WI38 (cell line): Measurements from ENCODE around the gene SRGAP3.

ENCODE experiments used
- H3K4me3 ChIP-seq: 2 replicates; pipeline ENCODE4 v1.5.1; 2011; ENCODE audit warnings: low read depth, mild to moderate bottlenecking, control low read depth, low read length
- TF ChIP-seq, protein P1 (sequence below): IDR thresholded peaks from 2 replicates; pipeline ENCODE4 v1.5.1; 2012; ENCODE audit warnings: low read depth, mild to moderate bottlenecking, control low read depth, low read length

SRGAP3 gene

DNA sequence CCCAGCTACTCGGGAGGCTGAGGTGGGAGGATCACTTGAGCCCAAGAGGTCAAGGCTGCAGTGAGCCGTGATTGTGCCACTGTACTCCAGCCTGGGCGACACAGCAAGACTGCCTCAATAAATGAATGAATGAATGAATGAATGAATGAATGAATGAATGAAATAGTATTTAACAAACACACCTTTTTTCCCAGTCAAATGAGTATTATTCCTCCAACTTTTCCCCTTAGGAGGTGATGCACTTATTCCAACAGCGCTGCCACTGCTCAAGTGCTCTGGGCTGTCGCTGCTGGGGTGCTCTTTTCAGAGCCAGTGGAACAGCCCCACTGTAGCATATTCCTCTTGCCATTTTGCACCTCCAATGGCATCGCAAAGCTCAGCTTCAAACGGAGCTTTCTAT is 219.4 kb downstream of the SRGAP3 start:
- no peak overlapping the region for H3K4me3 ChIP-seq
- TF ChIP-seq, protein P1, sequence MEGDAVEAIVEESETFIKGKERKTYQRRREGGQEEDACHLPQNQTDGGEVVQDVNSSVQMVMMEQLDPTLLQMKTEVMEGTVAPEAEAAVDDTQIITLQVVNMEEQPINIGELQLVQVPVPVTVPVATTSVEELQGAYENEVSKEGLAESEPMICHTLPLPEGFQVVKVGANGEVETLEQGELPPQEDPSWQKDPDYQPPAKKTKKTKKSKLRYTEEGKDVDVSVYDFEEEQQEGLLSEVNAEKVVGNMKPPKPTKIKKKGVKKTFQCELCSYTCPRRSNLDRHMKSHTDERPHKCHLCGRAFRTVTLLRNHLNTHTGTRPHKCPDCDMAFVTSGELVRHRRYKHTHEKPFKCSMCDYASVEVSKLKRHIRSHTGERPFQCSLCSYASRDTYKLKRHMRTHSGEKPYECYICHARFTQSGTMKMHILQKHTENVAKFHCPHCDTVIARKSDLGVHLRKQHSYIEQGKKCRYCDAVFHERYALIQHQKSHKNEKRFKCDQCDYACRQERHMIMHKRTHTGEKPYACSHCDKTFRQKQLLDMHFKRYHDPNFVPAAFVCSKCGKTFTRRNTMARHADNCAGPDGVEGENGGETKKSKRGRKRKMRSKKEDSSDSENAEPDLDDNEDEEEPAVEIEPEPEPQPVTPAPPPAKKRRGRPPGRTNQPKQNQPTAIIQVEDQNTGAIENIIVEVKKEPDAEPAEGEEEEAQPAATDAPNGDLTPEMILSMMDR, result no peak

DNA sequence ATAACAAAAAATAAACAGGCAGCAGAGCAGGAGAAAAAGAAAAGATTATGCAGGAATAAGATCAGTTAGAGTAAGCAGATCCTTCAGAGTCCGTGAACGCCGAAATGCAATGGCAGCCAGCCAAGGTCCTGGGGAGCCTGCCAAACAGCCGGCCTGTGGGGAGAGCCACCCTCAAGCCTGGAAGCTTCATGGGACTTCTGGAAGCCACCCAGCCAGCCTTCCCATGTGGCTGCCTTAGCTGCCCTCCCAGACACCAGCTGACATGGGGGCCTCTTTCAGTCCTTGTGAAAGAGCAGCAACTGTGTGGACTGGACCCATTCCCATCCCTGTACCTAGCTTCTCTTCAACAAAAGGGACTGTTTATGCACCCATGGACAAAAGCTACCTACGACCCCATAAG is 221.3 kb downstream of the SRGAP3 start:
- no peak overlapping the region for H3K4me3 ChIP-seq
- TF ChIP-seq, protein P1, result no peak

DNA sequence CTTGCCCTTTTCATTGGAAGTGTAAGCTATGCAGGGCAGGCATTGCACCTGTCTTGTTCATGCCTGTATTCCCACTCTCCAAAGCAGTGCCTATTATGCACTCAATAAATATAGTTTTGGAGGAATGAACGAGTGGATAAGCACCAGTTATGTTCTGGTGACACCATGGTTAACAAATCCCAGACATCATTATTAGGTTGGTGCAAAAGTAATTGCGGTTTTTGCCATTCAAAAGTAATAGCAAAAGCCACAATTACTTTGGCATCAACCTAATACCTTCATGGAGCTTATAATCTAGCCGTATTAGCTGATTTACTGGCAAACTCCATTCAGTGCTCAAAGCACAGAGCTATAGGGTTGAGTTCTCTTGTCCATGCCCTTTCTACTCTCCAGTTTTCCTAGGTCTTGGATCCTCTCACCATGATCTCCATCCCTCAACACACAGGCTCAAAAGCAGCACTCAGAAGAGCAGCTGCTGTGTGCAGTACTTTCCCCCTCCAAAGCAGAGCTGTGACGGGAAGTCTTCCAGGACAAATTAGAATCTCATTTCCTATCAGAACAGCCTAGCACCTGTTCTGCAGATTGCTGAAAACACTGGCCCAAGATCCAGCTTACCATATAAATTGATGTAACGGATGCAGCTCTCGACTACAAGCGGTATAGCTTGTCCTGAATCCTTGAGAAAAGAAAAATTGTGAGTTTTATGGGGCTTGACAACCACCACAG is 223.0 kb downstream of the SRGAP3 start:
- TF ChIP-seq, protein P1, result no peak
- H3K4me3 ChIP-seq, result no peak overlapping the region

DNA sequence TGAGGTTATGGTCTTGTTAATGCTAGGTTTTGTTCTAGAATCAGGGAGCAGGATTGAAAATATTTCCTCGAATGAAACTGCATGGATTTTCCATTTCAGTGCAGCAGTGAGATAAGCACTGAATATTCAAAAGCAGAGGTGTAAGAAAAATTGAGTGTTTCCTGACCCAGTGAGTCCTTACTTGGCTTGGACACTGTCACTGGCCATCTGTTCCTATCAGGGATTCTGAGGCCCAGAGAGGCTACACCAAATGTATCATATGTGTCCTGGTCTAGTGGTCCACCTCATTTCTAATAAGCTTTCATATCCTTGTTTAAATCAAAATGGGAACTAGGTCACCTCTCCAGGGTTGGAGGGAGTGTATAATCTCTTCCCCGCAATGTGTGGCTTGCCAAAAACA is 225.1 kb downstream of the SRGAP3 start:
- TF ChIP-seq, protein P1, result no peak
- no peak overlapping the region for H3K4me3 ChIP-seq

DNA sequence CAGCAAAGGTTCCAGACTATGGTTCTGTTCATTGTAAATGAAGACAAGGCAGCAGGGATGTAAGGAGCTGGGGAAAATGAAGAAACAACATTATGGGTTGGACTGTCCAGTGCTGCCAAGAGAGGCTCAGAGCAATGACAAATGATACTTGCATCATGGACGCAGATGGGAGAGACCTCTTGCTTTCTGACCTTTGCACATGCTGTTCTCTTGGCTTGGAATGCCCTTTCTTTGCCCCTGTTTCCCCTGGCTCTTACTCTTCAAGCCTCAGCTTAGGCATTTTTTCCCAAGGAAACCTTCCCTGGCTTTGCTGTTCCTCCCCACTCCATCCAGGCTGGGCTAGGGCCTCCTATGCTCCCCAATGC is 226.2 kb downstream of the SRGAP3 start:
- H3K4me3 ChIP-seq, result no peak overlapping the region
- TF ChIP-seq, protein P1, result no peak

DNA sequence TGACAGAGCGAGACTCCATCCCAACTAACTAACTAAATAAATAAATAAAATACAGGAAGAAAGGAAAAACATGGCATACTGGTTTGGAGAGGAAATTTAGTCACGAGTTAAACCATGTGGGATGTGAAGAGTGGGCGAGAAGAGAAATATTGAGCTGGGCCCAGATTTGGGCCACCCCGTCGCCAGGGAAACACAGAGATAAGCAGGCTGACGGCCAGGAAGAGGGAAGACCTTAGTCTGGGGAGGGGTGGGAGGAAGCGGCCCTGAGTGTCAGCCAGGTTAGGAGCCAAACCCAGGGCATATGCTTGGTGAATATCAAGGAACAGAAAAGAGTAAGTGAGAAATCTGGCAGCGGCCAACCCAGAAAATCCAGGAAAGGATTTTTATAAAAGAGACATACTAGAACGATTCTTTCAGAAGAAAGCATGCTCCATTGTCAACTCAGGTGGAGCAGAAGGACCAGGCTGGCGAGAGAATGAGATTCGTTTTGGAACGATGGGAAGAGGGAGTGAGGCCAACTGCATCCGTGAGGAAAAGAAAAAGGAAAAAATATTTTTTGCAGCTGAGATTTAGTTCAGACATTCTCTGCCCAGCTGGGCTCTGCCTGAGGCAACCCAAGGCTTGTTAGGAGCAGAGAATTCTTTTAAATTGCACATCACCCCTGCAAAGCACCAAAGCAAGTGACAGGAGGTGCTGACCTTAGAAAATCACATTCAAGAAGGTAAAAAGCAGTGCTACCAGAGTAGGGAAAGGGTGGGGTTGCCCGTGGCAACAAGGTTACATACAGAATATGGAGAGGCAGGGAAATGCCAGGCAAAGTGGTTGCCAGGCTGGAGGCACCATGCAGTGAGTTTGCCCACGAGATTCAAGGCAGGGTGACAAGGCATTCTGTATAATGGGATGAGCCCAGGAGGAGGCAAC is 226.9 kb downstream of the SRGAP3 start:
- H3K4me3 ChIP-seq, result no peak overlapping the region
- TF ChIP-seq, protein P1, result no peak
